GM18502 (cell line): ENCODE measurements around the gene RBM44.
"Not testable (repeated sequence)": the region's sequence is repeated elsewhere in the genome, so short reads cannot be mapped to it uniquely, and the experiment has no call there.

ENCODE experiments used
- ATAC-seq: cut with Tn5 transposase; IDR thresholded peaks from one replicate; pipeline ENCODE4 v1.9.1; 2021; ENCODE audit warnings: mild to moderate bottlenecking; ENCODE audit not compliant: unreplicated experiment, poor library complexity

Gene RBM44, protein sequence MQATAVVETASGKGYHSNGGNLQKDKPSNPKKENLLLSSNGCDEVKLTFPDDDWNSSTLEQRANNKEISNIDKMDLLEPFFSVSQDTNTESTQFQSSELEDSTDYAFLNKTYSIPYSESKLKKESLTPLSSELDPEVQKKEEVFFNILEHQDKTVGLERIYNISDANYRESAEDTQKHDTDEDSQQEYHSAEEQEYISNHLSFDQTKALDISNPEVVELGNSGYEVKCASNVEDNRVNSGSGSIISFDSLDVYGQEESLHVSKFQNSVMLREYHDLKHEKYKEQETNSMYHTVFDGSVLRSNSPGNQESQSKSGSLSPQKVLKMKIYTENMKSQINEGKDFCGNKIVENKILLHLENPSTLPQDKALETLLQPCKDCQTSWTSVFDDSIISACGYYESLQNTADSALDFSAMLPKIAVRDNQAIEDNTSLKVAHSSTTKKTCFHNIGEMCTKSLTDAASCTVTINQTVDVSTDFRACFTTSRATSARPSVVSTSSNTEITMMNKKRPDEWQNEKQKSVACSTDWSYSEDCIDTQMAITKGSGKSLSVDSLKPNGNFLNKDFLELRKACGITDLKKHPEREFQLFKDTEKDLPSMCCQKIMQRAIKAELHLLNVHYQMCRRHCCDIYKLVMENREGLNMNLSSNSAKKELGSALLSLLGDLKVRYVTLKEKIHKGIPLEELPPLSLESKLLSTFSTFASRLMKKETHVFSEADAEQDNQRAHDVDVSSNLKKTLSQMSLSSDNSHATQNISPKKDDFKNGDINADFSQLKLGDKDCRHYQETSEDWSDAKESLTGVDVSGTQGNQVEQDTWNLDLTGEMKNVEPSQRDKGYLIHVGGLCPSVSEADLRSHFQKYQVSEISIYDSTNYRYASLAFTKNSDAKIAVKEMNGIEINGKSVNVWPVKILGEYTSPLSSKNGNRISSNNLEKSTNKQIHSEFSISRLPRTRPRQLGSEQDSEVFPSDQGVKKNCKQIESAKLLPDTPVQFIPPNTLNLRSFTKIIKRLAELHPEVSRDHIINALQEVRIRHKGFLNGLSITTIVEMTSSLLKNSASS

DNA sequence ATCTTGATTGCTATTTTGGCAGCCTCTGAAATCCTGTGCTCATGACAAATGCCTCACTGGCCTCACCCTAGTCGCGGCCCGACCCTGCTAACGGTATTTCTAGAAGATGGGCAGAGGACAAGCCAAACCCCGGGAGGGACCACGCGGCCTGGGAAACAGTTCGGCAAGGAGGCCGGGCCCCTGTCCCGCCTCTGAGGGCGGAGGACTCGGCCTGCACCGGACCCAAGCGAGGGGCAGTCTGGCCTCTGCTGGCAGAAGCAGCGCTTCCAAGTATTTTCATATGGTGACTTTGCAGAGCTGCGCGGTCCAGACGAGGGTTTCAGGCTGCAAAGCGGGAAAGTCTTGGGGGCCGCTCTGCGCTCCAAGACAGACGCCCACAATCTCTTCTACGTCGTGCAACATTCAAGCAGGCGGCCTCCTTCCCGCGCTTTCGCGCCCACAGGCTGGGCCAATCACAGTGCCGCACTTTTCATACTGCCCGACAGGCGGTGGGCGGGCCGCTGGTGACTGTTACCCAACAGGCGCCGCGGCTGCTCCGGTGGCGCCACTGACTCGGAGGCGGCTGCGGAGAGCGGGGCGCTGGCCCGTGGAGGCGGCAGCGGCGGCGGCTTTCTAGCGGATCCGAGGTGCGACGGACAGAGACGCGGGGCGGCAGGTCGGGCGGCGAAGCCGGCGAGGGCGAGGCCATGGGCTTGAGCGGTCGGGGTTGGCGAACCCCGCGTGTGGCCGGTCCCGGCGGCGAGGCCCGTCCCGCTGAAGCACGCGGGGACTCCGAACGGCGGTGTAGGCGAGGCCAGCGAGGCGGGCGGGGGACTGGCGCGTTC is at the start of gene RBM44:
TSS of gene RBM44 (plus strand) at position 544 of the 824 bp plus-strand sequence. CDS start 14,831 bp downstream, outside the sequence.
- ATAC-seq: no peak

DNA sequence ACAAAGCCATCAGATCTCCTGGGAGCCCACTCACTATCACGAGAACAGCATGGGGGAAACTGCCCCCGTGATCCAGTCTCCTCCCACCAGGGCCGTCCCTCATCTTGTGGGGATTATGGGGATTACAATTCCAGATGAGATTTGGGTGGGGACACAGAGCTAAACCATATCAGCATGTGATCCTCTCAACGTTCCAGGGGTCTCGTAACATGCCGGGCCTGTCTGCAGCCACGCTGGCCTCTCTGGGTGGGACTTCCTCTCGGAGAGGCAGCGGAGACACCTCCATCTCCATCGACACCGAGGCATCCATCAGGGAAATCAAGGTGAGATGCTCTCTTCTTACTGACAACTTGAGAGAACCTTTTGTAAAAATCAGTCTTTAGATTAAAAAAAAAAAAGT is 49.6 kb upstream of the RBM44 start:
- no peak for ATAC-seq

DNA sequence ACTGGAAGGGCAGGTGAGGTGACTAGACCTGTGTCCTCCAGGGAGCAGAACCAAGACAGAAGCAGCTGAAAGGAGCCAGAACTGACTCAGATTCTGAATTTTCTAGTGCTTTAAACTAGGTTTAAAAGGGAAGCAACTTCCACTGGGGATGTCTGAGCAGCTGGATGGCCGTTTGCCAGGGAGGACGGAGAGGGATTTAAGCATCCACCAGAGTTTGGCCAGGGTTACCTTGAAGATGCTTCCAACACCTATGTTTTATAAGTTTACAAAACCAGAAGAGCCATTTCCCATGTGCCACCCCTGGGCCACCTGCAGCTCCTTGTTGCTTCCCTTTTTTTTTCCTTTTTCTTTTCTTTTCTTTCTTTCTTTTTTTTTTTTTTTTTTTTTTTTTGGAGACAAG is 48.6 kb upstream of the RBM44 start:
- ATAC-seq: no peak

DNA sequence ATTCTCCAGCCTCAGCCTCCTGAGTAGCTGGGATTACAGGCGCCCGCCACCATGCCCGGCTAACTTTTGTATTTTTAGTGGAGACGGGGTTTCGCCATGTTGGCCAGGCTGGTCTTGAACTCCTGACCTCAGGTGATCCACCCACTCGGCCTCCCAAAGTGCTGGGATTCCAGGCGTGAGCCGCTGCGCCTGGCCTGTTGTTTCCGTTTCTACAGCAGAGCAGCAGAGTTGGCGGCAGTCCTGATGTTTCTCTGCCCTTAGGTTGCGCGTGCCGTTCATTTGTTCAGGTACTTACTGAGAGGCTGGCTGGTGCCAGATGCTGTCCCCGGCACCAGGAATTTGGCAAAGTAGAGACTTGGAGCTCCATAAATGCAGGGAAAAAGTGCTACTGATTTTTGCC is 48.1 kb upstream of the RBM44 start:
- not testable (repeated sequence) for ATAC-seq

DNA sequence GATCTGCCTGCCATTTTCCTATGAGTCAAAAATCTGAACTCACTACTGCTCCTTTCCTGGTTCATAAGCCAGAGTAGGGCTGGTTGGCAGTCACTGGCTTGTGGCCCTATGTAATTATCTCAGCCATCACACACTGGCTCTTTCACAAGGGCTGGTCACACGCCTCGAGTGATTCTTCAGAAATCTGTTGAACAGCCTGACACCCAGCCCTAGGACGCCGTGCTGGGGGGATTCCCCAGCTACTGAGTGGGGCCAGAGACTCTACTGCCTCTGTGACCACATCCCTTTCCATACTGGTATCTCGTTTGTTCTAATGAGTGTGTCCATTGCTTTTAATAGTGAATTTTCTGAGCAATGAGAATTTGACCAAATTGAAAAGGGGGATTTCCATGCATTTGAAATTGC is 45.8 kb upstream of the RBM44 start:
- peak; percentile 98 for ATAC-seq

DNA sequence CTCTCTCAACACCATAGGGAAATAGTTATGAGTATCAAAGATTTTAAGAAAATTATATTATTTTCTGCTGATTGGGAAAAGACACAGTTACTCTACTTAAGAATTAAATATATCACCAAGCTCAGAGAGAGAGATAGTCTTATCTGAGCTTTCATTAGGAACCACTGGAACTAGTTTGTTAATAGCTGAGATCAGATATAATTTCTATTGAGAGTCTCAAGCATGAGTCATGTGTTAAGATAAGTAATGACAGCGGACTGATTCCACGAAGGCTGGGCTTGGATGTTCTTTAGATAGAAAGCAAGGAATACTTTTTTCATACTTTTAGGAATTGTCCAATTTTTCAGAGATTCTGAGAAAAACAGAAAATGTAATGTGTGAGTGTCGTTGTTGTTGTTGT is 44.4 kb upstream of the RBM44 start:
- no peak for ATAC-seq

DNA sequence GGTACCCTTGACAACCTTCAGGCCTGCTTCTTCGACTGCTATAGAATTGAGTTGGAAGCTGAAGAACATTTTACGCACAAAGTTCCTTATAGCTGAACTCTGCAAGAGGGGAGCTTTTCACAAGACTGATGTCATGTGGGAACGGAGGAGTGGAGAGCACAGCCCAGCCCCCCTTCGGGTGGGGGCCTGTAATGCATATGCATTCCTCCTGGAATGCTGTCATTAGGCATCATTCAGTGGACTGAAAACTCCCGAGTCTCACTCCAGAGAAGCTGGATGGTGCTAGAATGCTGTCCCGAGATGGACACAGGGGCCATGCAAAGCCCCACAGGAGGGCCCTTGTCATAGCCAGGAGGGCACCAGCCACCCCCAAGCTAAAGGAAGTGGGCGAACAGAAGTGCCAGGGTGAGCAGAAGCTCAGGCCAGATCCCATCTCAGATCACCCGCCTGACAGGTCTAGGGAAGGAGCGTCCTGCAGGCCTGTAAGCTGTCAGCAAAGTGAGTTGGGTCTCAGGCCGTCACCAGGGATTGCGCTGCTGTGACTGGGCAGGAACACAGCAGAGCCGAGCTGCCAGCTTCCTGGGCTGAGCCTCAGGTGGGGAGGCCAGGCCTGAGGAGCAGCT is 43.8 kb upstream of the RBM44 start:
- ATAC-seq: no peak

DNA sequence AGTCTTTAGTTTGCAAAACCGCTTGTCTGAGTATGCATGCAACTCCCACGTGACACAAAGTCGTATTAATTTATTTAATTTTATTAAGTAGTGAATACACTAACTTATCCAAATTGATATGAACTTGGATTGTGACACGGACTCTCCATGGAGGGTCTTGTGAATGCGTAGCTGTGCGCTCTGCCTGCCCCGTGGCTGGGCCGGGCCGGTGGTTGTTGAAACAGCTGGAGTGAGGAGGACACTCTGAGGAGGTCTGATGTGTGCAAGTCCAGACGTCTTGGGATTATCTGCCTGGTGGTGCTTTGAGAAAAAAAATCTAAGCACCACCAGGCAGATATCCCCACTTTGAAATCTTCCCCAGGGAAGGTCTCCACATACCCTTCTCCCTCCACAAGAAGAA is 41.0 kb upstream of the RBM44 start:
- no peak for ATAC-seq

DNA sequence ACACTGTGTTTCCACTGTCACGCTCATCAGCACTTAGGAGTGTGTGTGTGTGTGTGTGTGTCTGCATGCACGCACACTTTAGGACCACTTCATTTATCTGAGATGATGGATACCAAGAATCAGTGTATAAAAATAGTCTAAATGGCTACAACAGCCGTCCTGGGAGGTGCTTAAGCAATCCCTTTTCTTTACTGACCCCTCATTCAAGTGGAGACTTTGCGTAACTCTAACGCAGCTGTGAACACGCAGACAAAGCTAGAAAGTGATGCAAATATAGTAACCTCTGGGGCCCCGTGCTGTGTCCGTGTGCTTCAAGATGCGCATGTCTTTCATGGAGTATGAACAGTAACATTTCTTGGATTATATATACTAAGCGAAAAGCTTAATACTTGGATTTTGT is 40.4 kb upstream of the RBM44 start:
- ATAC-seq: no peak

DNA sequence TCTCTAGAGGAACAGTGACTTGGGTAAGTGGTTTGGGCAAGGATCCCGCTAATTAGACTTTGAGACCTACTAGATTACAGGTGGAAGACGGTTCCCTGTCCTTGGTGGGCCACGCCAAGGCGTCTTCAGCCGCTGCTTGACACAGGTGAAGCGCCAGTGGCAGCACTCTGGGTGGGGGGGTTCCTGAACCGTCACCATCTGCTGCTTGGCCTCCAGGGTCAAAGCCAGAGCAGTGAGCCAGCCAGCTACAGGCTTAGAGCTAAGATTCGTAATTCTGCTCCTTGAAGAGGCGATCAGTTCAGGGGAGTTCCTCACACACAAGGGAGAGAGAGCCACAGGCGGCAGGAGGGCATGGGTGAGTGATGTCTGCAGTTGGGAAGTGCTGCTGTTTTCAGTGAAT is 39.4 kb upstream of the RBM44 start:
- no peak for ATAC-seq

DNA sequence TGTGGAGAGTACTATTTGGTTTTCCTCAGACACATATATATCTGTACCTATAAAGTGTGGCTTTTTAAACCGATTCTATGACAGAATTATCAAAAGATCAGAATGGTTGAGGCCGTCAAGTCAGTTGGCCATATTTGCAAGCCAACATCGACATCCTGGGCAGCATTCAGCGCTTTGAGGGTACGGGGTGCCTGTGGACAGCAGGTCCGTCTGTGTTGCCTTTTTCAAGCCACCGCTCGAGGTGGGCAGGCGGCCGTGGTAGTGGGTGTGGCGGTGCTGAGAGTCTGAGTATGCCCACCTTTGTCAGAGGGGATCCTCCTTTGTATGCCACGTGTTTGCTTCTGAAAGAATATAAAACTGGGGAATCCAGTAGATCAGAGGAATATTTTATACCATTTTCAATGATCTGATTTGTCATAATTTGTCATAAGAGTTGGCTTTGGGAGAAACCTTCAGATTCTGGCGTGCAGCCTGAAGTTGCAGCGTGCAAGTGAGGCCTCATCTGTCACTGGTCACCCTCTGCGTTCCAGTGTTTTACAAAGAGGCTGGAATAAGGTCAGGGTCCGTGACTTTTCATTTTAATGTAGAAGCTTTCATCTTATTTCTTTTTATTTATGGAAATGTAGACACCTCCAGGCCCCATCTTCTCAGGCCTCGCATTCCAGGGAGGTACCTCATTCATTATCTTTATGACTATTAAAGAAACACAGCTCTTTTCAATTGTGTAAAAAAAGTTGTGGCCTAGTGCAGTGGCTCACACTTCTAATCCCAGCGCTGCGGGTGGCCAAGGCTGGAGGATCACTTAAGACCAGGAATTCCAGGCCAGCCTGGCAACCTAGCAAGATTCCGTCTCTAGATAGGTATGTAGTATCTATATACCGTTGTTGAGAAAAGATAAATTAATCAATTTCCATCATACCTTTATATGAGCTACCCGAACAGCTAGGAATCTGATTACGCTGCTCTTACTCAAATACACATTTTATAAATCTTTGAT is 37.8 kb upstream of the RBM44 start:
- ATAC-seq: no peak

DNA sequence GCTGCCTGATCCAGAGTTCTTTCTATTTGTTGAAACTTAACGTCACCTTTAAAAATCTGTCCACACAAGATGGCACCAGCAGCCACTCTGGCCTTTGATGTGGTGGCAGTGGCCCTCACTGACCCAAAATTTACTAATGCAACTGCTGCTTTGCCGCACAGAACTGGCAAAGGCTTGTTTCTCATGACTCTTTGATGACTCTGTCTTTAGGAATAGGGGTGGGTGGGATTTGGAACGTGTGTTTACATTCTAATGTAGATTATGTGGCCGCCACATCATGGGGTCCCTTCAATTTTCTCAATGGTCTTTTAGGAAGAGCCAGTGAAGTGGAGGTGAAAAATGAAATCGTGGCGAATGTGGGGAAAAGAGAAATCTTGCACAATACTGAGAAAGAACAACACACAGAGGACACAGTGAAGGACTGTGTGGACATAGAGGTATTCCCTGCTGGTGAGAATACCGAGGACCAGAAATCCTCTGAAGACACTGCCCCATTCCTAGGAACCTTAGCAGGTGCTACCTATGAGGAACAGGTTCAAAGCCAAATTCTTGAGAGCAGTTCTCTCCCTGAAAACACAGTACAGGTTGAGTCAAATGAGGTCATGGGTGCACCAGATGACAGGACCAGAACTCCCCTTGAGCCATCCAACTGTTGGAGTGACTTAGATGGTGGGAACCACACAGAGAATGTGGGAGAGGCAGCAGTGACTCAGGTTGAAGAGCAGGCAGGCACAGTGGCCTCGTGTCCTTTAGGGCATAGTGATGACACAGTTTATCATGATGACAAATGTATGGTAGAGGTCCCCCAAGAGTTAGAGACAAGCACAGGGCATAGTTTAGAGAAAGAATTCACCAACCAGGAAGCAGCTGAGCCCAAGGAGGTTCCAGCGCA is 36.0 kb upstream of the RBM44 start:
- ATAC-seq: not testable (repeated sequence)

DNA sequence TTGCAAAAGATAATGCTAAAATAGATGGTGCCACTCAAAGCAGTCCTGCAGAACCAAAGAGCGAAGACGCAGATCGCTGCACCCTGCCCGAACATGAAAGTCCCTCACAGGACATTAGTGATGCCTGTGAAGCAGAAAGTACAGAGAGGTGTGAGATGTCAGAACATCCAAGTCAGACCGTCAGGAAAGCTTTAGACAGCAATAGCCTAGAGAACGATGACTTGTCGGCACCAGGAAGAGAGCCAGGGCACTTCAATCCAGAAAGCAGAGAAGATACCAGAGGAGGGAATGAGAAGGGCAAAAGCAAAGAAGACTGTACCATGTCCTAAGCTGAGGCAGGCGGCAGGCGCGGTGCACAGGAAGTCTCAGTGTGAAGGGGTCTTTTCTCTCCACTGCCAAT is 34.8 kb upstream of the RBM44 start:
- no peak for ATAC-seq

DNA sequence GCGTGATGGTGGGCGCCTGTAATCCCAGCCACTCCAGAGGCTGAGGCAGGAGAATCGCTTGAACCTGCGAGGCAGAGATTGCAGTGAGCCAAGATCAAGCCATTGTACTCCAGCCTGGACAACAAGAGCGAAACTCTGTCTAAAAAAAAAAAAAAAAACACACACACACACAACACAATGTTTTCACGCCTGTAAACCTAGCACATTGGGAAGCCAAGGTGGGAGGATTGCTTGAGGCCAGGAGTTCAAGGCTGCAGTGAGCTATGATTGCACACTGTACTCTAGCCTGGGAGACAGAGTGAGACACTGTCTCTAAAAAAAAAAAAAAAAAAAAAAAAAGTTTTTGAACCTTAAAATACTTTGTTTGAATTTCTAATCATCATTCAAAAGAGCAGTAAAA is 33.5 kb upstream of the RBM44 start:
- ATAC-seq: not testable (repeated sequence)

DNA sequence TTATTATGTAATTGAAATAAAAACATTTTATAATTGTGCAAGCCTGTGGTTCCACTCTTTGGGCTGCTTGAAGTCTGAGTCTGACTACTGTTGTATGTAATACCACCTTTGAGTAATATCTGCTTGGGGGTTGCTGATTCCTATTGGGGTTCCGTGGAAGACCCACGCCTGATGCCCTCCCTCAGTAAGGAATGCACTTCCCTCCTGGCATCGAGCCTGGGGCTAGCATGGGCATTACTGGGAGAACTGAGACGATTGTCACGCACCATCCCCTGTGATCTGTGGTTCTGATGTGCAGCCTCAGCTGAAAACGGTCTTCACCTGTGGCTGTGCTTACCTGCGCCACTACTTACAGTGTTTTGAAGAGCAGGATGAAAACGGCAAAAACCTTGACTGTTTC is 32.7 kb upstream of the RBM44 start:
- ATAC-seq: no peak

DNA sequence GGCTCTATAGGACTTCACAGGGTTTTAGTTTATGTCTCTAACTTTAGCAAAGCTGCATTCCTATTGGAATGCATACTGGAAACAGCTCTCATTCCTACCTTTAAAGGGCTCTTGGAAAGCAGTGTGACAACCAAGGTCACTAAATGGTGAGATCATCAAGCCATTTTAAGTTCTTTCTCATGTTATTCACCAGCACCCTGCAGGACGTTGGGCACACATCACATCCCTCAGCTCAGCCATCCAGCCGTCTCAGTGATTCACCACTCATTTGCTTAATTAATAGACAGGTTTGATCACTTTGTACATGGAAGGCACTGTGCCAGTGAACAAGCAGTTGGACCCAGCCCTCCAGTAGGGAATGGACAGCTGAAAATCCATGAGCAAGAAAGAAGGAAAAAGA is 32.2 kb upstream of the RBM44 start:
- ATAC-seq: no peak

DNA sequence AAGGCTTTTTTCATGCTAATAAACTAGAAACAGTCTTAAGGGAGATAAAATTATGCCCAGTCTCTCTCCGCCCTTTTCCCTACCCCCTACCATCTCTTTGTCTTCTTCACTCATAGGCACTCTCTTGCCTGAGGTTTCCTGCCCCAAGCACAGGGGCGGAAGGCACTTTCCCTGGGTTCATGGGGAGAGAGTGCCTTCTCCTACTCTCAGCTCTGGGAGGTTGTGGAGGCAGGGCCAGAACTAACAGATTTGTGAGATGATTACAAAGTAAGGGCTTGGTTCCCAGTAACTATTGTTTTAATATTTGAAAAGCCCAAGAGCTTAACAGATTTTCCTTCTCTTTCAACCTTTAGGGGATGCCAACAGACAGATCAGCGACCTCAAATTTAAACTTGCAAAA is 26.1 kb upstream of the RBM44 start:
- ATAC-seq: no peak

DNA sequence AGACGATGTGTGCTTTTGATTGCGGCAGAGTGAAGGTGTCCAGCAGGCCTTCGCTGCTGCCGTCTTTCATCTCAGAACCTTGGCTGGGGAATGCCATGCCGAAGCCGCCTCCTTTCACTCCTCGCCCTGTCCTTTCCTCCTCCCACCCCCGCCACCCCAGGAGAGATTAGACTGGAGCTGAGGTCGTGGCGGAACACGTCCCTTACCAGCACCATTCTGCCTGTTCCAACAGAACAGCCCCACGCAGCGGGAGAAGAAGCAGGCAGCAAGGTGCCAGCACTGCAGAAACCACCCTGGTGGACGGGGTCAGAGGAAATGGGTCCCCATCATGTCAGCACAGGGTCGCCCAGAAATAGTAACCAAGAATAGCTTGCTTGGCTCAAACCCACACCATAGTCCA is 24.8 kb upstream of the RBM44 start:
- ATAC-seq: no peak
